Measurements from ENCODE around the gene PRKG2. TPM values are rescaled to one million over a fixed set of nuclear protein-coding genes. Genes with fewer than 3 reads are reported as not detected.

Gene PRKG2
- total RNA-seq, 2 donors from 2014 or later, result 7.5 to 16.6 TPM

DNA sequence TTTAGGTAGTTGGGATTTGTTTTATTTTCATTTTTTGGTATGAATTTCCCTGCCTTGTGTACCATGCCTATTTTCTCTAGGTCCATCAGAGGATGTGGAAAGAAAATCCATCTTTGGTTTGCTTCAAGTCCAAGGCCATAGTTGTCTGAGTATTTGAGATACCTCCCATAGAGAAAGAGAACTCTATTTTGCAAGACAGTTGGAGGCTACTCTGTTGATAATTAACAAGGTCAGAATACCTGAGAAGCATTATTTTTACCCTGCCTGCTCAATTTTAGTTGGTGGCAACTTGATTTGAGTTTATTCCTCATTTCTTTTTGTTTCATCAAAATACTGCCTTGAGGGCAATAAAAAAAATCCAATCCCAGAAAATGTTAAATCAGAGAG is 153.7 kb downstream of the PRKG2 start:
- no peak for DNase-seq
- intact Hi-C loops (cut with DNase I), result no loop called here
- no peak for ATAC-seq

DNA sequence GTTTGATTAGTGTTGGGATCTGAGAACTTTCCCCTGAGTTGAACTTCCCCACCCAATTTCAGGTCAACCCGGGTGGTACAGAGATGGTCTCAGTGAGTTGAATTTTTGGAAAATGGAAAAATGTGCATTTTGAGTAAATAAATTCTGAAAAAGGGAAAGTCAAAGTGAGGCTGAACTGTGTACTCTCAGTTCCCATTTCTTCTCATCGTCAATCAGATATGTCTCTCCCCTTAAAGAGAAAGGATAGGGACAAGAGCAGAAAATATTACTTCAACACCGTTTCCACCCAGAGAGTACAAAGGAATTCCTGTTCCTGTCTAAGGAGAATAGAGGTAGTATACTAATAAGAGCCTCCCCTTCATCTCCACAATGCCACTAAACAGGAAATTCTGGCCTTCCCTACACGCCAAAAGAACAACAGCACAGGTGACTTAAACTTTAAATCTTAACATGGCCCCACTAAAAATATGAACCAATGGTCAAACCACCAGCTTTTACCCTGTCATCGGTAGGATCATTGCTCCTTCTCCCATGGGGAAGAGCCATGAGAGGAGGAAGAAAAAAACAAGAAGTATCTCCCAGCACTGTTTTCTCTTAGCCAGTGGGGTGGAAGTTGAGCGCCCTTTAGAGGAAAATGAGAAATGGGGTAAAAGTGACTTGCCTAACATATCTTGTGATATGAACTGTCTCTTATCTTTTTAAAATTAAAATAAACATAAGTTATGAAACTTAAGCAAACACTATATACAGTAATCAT is 154.3 kb downstream of the PRKG2 start:
- DNase-seq, result no peak
- no peak for ATAC-seq
- intact Hi-C loops (cut with DNase I), result no loop called here

DNA sequence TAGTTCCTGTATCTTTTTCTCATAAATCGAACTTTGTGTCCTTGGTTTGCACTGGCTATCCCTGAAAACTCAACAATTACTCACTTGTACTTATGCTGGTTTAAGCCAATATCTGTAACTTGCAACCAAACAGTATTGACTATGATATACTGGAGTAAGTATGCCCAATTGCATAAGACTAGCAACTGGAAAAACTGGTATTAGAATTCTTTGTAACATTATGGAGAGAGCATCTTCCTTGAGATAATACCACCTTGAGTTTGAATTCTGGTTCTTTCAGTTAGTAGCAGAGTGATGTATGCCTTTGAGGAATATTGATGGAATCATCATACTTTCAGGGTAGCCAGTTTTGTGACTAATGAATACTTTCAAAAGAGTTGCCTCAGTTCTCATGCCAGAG is 156.4 kb downstream of the PRKG2 start:
- intact Hi-C loops (cut with DNase I), result no loop called here
- no peak for ATAC-seq
- no peak for DNase-seq

DNA sequence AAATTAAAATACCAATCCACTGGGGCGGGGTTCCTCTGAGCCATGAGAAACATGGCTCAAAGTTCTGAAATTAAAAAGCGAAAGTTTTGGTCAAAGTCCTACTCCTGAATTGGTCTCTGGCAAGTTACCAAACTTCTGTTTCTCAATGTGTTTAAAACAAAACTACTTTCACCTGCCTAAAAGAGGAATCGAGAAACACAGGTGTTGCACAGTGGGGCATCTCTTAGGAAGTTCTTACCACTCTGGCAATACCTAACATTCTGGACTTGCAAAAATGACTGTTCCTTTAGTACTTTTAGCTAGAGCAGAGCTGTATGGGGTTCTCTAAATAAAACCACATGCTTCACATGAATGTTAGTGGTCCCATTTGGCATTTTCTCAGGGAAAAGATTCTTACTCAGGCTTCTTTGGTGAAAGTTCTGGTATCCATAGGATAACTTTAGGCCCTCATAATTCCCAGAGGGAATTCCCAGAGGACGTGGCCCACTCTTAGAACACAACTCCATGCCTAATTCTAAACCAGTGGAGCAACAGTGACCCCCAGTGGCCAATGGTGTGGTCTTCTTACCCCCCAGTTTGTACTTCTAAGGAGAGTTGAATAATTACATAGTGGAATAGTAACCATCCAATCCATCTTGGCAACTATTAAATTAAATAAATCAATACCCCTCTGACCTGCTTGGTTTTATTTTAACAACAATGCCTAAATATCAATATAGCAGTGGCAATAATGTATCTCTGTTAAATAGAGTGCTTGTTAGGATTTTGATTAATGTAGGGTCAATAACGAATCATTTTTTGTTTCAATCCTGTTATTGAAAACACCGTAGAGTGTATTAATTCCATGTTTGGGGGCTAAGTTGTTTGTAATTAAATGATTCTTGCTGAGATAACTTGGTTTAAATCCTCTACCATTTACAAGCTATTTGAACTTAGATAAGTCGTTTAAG is 162.6 kb downstream of the PRKG2 start:
- ATAC-seq, result peak; percentile 75 to 86
- intact Hi-C loops (cut with DNase I), result loop anchor here in 1 of 2 donors (5.0 kb wide), 1 partner anchor 690 kb away; no protein-coding TSS in a partner anchor
- peak; percentile 53 for DNase-seq

DNA sequence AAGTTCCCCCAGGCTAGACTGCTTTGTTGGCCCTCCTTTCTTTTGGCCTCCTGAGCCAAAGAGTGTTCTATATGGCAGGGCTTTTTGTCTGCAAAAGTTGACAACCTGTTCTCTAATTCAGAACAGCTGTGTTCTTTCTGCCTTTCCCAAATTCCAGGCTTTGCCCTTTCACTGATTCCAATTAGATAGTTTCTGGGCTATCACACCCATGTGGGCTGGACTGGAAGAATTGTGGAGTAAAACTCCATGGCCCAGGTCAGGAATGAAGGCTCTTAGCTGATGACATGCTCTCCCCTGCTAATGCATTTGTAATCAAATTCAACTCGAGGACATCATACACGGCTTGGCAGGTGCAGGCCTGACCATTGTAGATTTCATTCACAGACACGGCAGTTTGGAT is 165.1 kb downstream of the PRKG2 start:
- no peak for DNase-seq
- peak in 1 of 2 donors; percentile 15 for ATAC-seq
- intact Hi-C loops (cut with DNase I), result loop anchor here (5.0 to 10.0 kb wide), 2 partner anchors 685 to 688 kb away; no protein-coding TSS in a partner anchor

DNA sequence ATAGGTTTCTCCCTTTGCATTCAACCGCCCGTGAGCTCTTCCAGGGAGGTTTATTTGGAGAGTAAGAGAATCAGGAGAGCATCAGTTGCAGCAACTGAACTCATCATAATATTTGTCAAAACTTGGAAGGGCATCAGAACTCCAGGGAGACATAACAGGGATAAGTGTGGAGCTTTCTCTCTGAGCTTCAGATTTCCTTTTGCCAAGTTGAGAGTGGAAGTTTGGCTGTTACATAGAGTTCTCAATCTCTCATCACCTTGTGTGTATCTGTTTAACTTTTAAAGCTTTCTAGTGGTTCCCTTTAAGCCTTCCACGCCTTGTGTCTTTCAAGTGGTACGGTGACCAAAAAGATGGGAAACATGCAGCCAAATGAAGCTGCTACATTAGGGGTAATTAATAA is 165.7 kb downstream of the PRKG2 start:
- peak; percentile 82 to 85 for ATAC-seq
- no peak for DNase-seq
- intact Hi-C loops (cut with DNase I), result loop anchor here in 1 of 2 donors (10.0 kb wide), 1 partner anchor 685 kb away; no protein-coding TSS in a partner anchor

DNA sequence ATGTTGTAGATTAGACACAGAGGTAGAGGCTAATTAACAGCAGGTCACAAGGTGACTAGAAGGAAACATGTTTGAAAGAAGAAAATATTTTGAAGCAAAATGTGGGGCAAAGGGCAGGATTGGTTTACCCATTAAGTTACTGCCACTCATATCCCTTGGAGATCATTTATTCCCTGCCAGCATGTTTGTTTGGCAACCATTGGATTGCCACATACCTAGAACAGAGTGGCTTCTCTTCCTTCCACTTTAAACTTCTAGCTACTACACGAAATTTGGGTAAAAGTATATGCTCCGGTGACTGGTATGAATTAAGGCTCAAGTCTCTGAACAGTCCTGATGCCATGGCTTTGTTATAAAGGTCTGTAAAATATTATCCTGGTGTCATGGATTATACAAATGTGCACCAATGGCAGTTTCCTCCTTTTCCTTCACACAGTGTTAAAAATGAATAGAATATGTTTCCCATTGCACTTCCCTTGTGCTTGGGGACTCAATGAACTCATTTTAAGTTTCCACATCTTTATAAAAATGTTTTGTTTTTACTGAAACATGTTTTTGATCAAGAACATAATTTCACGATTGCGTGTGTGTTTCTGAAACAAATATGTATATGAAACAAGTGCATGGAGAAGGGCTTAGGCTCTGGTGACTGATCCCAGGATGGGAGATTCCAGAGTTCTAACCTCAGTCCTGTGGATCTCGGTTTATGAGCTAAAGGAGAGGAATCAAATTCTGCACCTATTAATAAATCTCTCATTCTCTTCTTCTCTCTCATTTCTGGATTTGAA is 172.2 kb downstream of the PRKG2 start:
- ATAC-seq, result no peak
- intact Hi-C loops (cut with DNase I), result loop anchor here in 1 of 2 donors (10.0 kb wide), 1 partner anchor 678 kb away; no protein-coding TSS in a partner anchor
- no peak for DNase-seq

DNA sequence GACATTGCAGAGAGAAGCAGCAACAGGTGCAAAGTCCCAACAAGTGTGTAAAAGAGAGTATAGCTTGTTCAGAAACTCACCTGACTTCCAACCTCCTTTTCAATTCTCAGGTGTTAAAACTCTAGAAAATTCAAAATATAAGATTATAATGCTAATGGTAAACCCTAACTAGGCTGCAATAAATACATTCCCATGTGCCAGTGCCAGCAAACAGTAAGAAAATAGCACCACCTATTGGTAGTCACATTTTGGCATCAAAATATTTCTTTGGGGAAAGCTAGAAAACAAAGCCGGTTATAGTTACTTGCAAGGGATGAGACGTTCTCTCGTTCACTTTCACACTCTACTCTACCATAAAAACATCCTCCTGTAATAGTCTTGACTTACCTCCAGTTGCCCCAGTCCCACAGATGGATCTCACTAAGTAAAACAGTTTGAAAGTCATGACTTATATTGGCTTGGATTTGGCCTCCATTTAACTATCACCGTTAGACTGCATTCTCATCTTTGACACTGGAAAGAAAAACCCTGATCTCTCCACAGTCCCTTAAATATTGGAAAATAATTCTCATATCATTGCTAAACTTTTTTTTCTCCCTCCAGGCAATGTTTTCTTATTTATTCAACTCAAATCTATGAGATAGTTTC is 174.9 kb downstream of the PRKG2 start:
- DNase-seq, result no peak
- peak in 1 of 2 donors; percentile 24 for ATAC-seq
- intact Hi-C loops (cut with DNase I), result loop anchor here in 1 of 2 donors (10.0 kb wide), 1 partner anchor 675 kb away; no protein-coding TSS in a partner anchor

DNA sequence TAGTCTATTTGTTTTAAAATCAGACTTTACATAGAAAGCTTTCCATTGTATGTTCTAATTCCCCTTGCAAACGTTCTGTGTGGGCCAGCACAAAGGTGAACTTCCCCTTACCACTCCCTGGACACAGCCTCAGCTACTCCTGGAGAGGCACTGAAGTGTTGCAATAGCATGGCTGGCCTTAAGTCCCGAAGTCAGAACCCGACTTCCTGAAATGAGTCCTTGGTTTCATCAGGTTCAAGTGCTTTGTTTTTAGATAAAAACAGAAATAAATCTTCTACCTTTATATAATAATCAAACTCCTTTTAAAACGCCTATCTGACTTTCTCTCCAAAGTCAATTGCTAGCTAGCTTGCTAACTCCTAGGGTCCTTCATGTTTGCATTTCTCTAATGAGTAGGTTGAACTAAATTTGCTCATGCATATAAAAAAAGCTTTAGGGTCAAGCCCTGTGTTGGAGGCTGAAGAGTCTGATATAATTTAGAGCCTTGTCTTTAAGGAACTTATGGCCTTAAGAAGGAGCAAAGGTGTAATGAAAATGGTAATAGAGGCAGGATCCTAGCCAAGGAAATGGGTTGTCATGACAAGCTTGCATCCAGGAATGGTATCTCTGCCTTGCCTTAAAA is 175.6 kb downstream of the PRKG2 start:
- ATAC-seq (no peak), DNase-seq (no peak)
- intact Hi-C loops (cut with DNase I), result no loop called here

DNA sequence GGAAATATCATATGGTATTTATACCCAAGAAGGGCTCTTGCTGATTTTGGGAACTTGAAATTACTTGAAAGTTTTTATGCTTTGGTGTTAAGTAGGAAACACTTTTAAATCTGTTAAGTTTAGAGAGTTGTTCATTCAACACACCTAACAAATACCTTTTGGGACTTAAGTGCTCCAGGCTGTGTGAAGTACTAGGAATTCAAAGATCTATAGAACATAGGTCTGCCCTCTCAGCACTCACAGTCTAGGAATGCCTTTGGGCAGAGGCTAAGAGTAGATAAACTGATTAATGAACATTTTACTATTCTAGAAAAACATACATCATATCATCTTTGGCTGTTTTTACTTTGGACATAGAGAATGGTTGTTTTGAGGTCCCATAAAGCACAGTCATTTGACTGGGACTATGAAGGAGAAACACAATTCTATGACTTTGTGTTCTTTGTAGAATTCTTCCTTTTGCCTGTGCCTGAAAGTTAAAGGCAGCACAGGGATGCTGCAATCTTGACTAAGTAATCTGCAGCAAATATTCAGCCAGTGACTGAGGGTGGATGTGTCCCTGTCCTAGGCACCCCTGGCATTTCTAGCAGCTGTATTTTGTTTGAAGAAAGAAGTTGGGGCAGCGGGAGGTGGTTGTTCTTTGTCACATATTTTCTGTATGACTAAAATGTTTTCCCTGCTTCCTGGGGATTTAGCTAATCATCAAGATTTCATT is 176.2 kb downstream of the PRKG2 start:
- intact Hi-C loops (cut with DNase I), result no loop called here
- DNase-seq (no peak), ATAC-seq (no peak)

Other genes with a start within 250 kb of the PRKG2 start
- gene BMP3, start 184.5 kb downstream of the PRKG2 start, total RNA-seq, result under 1 TPM; 0.08 to 0.09 TPM

Data from left cardiac atrium (tissue), 4 donors.